H9 (cell line): ENCODE results near the gene TARP.
"Not testable (repeated sequence)": the region's sequence is repeated elsewhere in the genome, so short reads cannot be mapped to it uniquely, and the experiment has no call there.

Source experiments
- DNase-seq: peaks from one replicate; pipeline ENCODE4 v3.0.0-alpha.2; 2017
- H2AFZ ChIP-seq: one replicate; pipeline ENCODE4 v1.6.1; 2013; ENCODE audit warnings: mild to moderate bottlenecking, low read length, control low read depth, moderate library complexity
- H2AK5ac ChIP-seq: 2 replicates; pipeline ENCODE4 v1.6.1; 2013; ENCODE audit warnings: low read length, control low read depth, mixed read lengths; ENCODE audit not compliant: insufficient read length
- H2BK120ac ChIP-seq: one replicate; pipeline ENCODE4 v1.6.1; 2013; ENCODE audit warnings: low read depth, mild to moderate bottlenecking, low read length, control low read depth, inconsistent platforms; ENCODE audit not compliant: poor library complexity, severe bottlenecking
- H2BK12ac ChIP-seq: 2 replicates; pipeline ENCODE4 v1.6.1; 2013; ENCODE audit warnings: low read length, control low read depth, mixed read lengths, low read depth; ENCODE audit not compliant: insufficient read length
- H2BK15ac ChIP-seq: 2 replicates; pipeline ENCODE4 v1.6.1; 2013; ENCODE audit warnings: low read depth, low read length, control low read depth
- H2BK20ac ChIP-seq: one replicate; pipeline ENCODE4 v1.6.1; 2013; ENCODE audit warnings: low read depth, mild to moderate bottlenecking, low read length, control low read depth, inconsistent platforms; ENCODE audit not compliant: poor library complexity, severe bottlenecking
- H2BK5ac ChIP-seq: 2 replicates; pipeline ENCODE4 v1.6.1; 2013; ENCODE audit warnings: low read length, control low read depth, mixed read lengths; ENCODE audit not compliant: insufficient read length
- H3K14ac ChIP-seq: 2 replicates; pipeline ENCODE4 v1.6.1; 2013; ENCODE audit warnings: low read length, control low read depth; ENCODE audit not compliant: insufficient read depth
- H3K18ac ChIP-seq: 2 replicates; pipeline ENCODE4 v1.6.1; 2013; ENCODE audit warnings: low read depth, mild to moderate bottlenecking, mixed read lengths, low read length, control low read depth; ENCODE audit not compliant: insufficient read length
- H3K23ac ChIP-seq: 2 replicates; pipeline ENCODE4 v1.6.1; 2013; ENCODE audit warnings: low read length, control low read depth, mixed read lengths, low read depth; ENCODE audit not compliant: insufficient read length
- H3K23me2 ChIP-seq: 2 replicates; pipeline ENCODE4 v1.6.1; 2013; ENCODE audit warnings: low read depth, mild to moderate bottlenecking, mixed read lengths, low read length, control low read depth; ENCODE audit not compliant: insufficient read length, poor library complexity, severe bottlenecking
- H3K27ac ChIP-seq: 2 replicates; pipeline ENCODE4 v1.5.1; 2013; ENCODE audit warnings: low read length, control low read depth, mixed read lengths, low read depth; ENCODE audit not compliant: insufficient read length
- H3K27me3 ChIP-seq: 2 replicates; pipeline ENCODE4 v1.6.1; 2013; ENCODE audit warnings: low read length, control low read depth, inconsistent platforms; ENCODE audit not compliant: insufficient read depth
- H3K4ac ChIP-seq: 2 replicates; pipeline ENCODE4 v1.6.1; 2013; ENCODE audit warnings: low read depth, mild to moderate bottlenecking, control low read depth, inconsistent platforms, low read length, moderate library complexity
- H3K4me1 ChIP-seq: 2 replicates; pipeline ENCODE4 v1.6.1; 2013; ENCODE audit warnings: low read length, control low read depth, inconsistent platforms; ENCODE audit not compliant: insufficient read depth
- H3K4me2 ChIP-seq: 2 replicates; pipeline ENCODE4 v1.6.1; 2013; ENCODE audit warnings: low read length, control low read depth, mixed read lengths; ENCODE audit not compliant: insufficient read length, insufficient read depth
- H3K56ac ChIP-seq: 2 replicates; pipeline ENCODE4 v1.6.1; 2013; ENCODE audit warnings: low read depth, mild to moderate bottlenecking, mixed read lengths, low read length, control low read depth; ENCODE audit not compliant: insufficient read length
- H3K79me1 ChIP-seq: 2 replicates; pipeline ENCODE4 v1.6.1; 2013; ENCODE audit warnings: low read depth, mild to moderate bottlenecking, moderate library complexity, low read length, control low read depth, inconsistent platforms; ENCODE audit not compliant: insufficient read depth, poor library complexity, severe bottlenecking
- H3K79me2 ChIP-seq: 2 replicates; pipeline ENCODE4 v1.6.1; 2013; ENCODE audit warnings: low read length, control low read depth, inconsistent platforms; ENCODE audit not compliant: insufficient read depth
- H3K9ac ChIP-seq: 2 replicates; pipeline ENCODE4 v1.6.1; 2013; ENCODE audit warnings: low read length, control low read depth, mixed read lengths; ENCODE audit not compliant: insufficient read length; ENCODE audit errors: extremely low read depth
- H3K9me3 ChIP-seq: one replicate; pipeline ENCODE4 v1.6.1; 2013; ENCODE audit warnings: low read depth, low read length, inconsistent platforms; ENCODE audit not compliant: control insufficient read depth
- H3T11ph ChIP-seq: one replicate; pipeline ENCODE4 v1.6.1; 2013; ENCODE audit warnings: mild to moderate bottlenecking, low read length, control low read depth, inconsistent platforms
- H4K20me1 ChIP-seq: one replicate; pipeline ENCODE4 v1.6.1; 2013; ENCODE audit not compliant: control insufficient read depth, insufficient read length, insufficient read depth
- H4K5ac ChIP-seq: 2 replicates; pipeline ENCODE4 v1.6.1; 2013; ENCODE audit warnings: low read depth, mild to moderate bottlenecking, mixed read lengths, low read length, control low read depth; ENCODE audit not compliant: insufficient read length
- H4K8ac ChIP-seq: replicated peaks from 2 replicates; pipeline ENCODE4 v1.6.1; 2013; ENCODE audit warnings: low read length, control low read depth, mixed read lengths, low read depth; ENCODE audit not compliant: insufficient read length
- H4K91ac ChIP-seq: 2 replicates; pipeline ENCODE4 v1.6.1; 2013; ENCODE audit warnings: low read depth, mild to moderate bottlenecking, moderate library complexity, mixed read lengths, low read length, control low read depth; ENCODE audit not compliant: insufficient read length
- H3K27ac Mint-ChIP-seq, 3 experiments: 2 replicates in 2 of 3; 3 replicates in 1 of 3; pipeline ENCODE4 v1.8.0; 2020 to 2021; ENCODE audit warnings: mixed read lengths in 3 of 3, mild to moderate bottlenecking in 1 of 3, moderate library complexity in 1 of 3
- H3K27me3 Mint-ChIP-seq: 2 replicates; pipeline ENCODE4 v1.8.0; 2021; ENCODE audit warnings: low read depth, mild to moderate bottlenecking, moderate library complexity, mixed read lengths
- H3K36me3 Mint-ChIP-seq, 3 experiments: 2 replicates in 2 of 3; 3 replicates in 1 of 3; pipeline ENCODE4 v1.8.0; 2020 to 2021; ENCODE audit warnings: low read depth in 3 of 3, mixed read lengths in 3 of 3; ENCODE audit not compliant: insufficient read depth in 1 of 3
- H3K4me1 Mint-ChIP-seq, 2 experiments: 2 replicates each; pipeline ENCODE4 v1.8.0; 2020; ENCODE audit warnings: mixed read lengths in 2 of 2
- H3K4me3 Mint-ChIP-seq, 2 experiments: 2 replicates in 1 of 2; 3 replicates in 1 of 2; pipeline ENCODE4 v1.8.0; 2020 to 2021; ENCODE audit warnings: mild to moderate bottlenecking in 2 of 2, mixed read lengths in 2 of 2, moderate library complexity in 1 of 2
- H3K9me3 Mint-ChIP-seq, 2 experiments: 2 replicates in 1 of 2; 3 replicates in 1 of 2; pipeline ENCODE4 v1.8.0; 2020; ENCODE audit warnings: mild to moderate bottlenecking in 2 of 2, mixed read lengths in 2 of 2, moderate library complexity in 1 of 2
- WGBS: extraction: QIAGEN DNeasy Blood & Tissue Kit; methylation state at CpG from one replicate; pipeline ENCODE4 v1.1.7; 2013; ENCODE audit warnings: missing lambda C conversion rate, low lambda C conversion rate, mixed read lengths; ENCODE audit not compliant: insufficient read length; ENCODE audit errors: extremely low coverage; 5-methylcytosine and 5-hydroxymethylcytosine counted together
- TF ChIP-seq, protein P1 (sequence below): fragments of 200-600 bp; sonication (generic); conservative IDR thresholded peaks from 3 replicates; pipeline ENCODE4 v1.8.0; 2021; ENCODE audit warnings: antibody characterized with exemption, mild to moderate bottlenecking

TARP gene

DNA sequence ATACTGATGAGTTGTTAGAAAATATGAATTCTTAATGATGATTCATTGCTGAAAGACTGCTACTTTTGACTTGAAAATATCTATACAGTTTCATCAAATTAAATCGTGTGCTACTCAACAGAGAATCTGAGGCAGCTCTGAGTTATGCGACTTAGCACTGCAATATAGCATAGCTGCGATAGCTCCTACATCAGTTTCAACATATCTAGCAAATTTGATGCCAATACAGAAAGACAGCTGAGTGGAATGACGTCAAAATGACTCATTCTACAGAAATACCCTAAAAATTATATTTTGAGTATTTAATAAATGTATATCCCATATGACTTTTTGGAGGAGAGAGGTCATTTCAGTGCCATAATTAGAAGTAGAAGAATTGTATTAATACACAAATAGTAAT, 1.1 kb upstream of the TARP start:
- H3K9me3 ChIP-seq, result no peaks in the 10 kb centered on the region
- no peaks in the 10 kb centered on the region for H3K9me3 Mint-ChIP-seq
- no peak overlapping the region for H2BK15ac ChIP-seq
- H4K5ac ChIP-seq, result no peak overlapping the region
- H4K8ac ChIP-seq, result no peak overlapping the region
- H3K4ac ChIP-seq, result no peak overlapping the region
- no peak overlapping the region for H2BK120ac ChIP-seq
- no peak overlapping the region for H2BK12ac ChIP-seq
- no peak overlapping the region for H3K18ac ChIP-seq
- no peak overlapping the region for H2BK5ac ChIP-seq
- no peak overlapping the region for H2AK5ac ChIP-seq
- H3K56ac ChIP-seq, result no peak overlapping the region
- H4K91ac ChIP-seq, result no peak overlapping the region
- H3K4me3 Mint-ChIP-seq, result no peak overlapping the region
- H3K27ac ChIP-seq, result no peak overlapping the region
- no peak for DNase-seq
- H3K27ac Mint-ChIP-seq, result no peak overlapping the region
- H3K27me3 ChIP-seq, result no peaks in the 10 kb centered on the region
- no peaks in the 10 kb centered on the region; the same call in 1 of the 2 replicates for H3K4me1 ChIP-seq
- no CpG with 5 or more reads among the region's 4 CpGs for WGBS
- H2AFZ ChIP-seq, result no peak overlapping the region
- no peaks in the 10 kb centered on the region for H3K79me1 ChIP-seq
- no peak overlapping the region for H3K14ac ChIP-seq
- H3K79me2 ChIP-seq, result no peaks in the 10 kb centered on the region
- no peak overlapping the region for H2BK20ac ChIP-seq
- H3K36me3 Mint-ChIP-seq, result no peaks in the 10 kb centered on the region
- H3T11ph ChIP-seq, result no peak overlapping the region
- no peaks in the 10 kb centered on the region for H3K23me2 ChIP-seq
- no peak overlapping the region for H3K4me2 ChIP-seq
- no peak overlapping the region for H3K23ac ChIP-seq
- TF ChIP-seq, protein P1, sequence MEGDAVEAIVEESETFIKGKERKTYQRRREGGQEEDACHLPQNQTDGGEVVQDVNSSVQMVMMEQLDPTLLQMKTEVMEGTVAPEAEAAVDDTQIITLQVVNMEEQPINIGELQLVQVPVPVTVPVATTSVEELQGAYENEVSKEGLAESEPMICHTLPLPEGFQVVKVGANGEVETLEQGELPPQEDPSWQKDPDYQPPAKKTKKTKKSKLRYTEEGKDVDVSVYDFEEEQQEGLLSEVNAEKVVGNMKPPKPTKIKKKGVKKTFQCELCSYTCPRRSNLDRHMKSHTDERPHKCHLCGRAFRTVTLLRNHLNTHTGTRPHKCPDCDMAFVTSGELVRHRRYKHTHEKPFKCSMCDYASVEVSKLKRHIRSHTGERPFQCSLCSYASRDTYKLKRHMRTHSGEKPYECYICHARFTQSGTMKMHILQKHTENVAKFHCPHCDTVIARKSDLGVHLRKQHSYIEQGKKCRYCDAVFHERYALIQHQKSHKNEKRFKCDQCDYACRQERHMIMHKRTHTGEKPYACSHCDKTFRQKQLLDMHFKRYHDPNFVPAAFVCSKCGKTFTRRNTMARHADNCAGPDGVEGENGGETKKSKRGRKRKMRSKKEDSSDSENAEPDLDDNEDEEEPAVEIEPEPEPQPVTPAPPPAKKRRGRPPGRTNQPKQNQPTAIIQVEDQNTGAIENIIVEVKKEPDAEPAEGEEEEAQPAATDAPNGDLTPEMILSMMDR, result no peak
- no peaks in the 10 kb centered on the region for H4K20me1 ChIP-seq
- no peaks in the 10 kb centered on the region for H3K27me3 Mint-ChIP-seq
- H3K9ac ChIP-seq, result no peak overlapping the region
- H3K4me1 Mint-ChIP-seq, result peaks cover 4 to 11% of the 10 kb centered on the region in 2 experiments; a peak in 3 of 4 replicates

DNA sequence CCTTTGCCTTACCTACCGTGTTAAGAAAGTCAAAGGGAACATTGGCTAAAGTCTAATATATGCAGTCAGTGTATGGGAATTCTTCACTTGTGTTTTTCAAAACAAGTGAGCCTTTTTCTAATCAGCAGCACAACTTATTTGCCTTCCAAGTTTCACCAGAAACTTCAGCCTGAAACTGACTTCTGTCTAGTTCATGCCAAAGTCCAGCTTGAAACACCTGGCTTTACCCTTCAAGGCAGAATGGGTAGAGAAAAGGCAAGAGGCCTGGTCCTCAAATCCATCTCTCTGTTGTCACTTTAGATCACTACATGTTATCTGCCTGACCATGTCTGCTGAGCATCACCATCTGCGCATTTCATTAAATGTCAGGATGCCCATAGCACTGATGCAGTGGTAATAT, 3.0 kb downstream of the TARP start:
- not testable (repeated sequence) for H3T11ph ChIP-seq, H3K4me1 ChIP-seq, DNase-seq, H3K18ac ChIP-seq, H4K20me1 ChIP-seq, H3K4ac ChIP-seq, H3K79me1 ChIP-seq, H2BK15ac ChIP-seq, H3K23me2 ChIP-seq, H2BK12ac ChIP-seq, H2BK120ac ChIP-seq, H3K9ac ChIP-seq, H4K91ac ChIP-seq, H3K27me3 ChIP-seq, H3K4me3 Mint-ChIP-seq, H3K27ac ChIP-seq, H3K79me2 ChIP-seq, H3K56ac ChIP-seq, H3K9me3 ChIP-seq, H3K23ac ChIP-seq, H3K27ac Mint-ChIP-seq, H3K14ac ChIP-seq, H4K8ac ChIP-seq, H3K4me2 ChIP-seq, H3K27me3 Mint-ChIP-seq, H2AFZ ChIP-seq, H4K5ac ChIP-seq, H2AK5ac ChIP-seq, H2BK20ac ChIP-seq, H3K9me3 Mint-ChIP-seq, H3K4me1 Mint-ChIP-seq, H2BK5ac ChIP-seq, H3K36me3 Mint-ChIP-seq
- no CpG with 5 or more reads among the region's 2 CpGs for WGBS
